GM19240 (cell line): ENCODE data around the gene OPRD1.

Source experiments
- DNase-seq: peaks from one replicate; pipeline ENCODE4 v3.0.0; 2011; ENCODE audit warnings: low spot score; ENCODE audit not compliant: insufficient read length

The OPRD1 gene

DNA sequence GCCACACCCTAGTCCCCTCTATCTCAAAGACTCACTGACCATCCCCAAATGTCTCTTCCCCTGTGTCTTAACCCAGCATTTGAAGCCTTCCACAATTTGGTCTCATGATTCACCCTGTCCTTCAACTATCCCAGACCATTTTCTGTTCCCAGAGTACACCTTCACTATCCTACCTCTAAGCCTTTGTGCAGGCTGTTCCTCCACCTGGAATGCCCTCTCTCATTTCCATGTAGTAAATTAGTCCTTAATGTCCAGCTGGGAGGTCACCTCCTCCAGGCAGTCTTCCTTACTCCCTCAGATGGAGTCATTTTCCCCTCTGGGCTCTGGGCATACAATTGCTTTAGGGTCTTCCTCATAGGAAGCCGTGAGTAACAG, 71.3 kb downstream of the OPRD1 start:
- DNase-seq: no peak

DNA sequence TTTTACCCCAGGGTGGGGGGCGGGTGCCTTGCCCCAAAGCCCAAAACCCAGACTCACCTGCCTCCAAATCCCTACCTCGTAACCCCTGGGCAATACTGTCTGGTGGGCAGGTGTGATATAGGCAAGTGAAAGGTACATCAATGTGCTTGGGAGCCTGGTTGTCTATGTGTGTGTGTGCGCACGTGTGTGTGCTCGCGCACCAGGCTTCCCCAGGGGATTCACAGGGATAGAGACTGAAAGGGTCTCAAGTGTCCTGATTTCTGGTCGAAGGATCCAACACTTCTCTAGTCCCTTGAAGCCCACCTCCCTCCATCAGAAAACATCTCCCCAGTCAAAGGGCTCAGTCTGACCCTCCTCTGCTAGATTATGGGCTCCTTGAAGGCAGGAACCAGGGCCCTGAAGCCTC, 73.5 kb downstream of the OPRD1 start:
- DNase-seq: no peak

DNA sequence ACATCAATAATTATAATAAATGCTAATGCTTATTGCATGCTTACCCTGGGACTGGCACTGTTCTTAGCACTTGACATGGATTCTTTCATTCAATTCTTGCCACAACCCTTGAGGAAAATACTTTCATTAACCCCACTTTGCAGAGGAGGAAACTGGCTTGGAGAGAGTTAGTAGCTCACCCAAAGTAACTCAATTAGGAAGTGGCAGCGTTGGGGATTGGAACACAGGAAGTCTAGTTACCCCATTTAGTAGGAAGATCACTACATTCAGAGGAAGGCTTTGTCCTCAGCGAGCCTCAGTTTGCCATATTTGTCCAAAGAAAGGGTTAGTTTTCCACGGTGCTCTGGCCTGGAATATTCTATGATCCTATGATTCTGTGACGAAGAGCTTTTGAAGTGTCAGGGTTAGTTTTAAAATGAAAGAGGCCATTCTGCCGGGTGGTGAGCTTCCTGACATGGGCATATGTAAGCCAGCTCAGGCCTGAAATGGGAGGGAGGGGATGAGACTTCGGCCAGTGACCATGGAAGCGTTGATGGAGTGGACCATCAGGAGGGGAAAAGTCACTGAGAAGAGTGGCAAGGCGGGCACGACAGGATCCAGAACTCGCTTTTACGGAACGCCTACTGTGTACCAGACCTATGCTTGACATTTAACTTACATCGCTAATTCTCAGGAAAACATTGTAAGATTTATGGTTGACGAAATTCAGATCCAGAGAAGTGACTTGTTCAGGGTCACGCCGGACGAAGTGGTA, 74.2 kb downstream of the OPRD1 start:
- DNase-seq: no peak

DNA sequence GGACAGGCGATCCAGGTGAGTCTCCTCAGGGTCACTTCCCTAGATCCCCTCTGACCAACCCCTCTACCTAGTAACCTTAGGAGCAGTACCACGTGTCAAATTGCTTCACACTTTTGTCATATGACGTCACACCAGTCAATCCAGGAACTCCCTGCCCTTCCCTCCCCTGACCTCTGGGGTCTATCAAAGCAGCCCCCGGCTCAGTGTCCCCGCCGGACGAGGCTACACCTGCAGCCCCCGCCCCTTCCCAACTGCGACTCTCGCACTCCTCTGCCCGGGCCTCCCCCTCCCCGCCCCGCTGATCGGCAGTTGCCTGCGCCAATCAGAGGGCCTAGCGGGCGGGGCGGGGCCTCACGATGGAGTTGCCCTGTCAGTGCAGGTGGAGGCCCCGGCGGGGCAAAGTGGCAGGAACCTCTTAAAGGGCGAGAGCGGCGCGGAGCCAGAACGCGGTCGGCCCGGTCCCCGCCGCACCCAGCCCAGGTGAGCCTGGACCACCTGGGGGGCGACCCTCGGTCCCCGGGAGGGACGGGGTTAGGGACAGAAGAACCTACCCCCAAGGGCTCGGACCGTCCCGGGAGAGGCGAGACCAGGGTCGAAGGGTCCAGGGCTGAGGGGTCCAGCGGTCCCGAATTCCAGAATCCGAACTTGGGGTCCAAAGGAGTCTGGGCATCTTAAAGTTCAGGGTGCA, 74.9 kb downstream of the OPRD1 start:
- peak; percentile 87 for DNase-seq

DNA sequence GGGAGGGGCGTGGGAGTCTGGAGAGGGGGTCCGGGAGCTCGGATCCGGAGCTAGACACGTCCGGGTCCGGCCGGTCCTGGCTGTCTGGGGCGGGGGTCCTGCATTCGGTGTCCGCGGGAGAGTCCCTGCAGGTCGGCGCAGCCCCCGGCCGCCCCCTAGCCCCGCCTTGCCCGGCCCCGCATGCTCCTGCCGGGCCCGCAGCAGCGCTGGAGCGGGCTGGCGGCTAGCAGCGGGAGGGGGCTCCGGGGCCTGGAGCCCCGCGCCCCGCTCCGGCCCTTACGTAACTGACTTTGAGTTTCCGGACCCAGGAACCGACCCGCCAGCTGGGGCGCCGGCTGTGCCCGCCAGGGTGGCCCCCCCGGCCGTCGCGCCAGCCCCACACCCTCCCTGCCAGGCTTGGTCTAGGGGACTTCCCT, 75.5 kb downstream of the OPRD1 start:
- no peak for DNase-seq

DNA sequence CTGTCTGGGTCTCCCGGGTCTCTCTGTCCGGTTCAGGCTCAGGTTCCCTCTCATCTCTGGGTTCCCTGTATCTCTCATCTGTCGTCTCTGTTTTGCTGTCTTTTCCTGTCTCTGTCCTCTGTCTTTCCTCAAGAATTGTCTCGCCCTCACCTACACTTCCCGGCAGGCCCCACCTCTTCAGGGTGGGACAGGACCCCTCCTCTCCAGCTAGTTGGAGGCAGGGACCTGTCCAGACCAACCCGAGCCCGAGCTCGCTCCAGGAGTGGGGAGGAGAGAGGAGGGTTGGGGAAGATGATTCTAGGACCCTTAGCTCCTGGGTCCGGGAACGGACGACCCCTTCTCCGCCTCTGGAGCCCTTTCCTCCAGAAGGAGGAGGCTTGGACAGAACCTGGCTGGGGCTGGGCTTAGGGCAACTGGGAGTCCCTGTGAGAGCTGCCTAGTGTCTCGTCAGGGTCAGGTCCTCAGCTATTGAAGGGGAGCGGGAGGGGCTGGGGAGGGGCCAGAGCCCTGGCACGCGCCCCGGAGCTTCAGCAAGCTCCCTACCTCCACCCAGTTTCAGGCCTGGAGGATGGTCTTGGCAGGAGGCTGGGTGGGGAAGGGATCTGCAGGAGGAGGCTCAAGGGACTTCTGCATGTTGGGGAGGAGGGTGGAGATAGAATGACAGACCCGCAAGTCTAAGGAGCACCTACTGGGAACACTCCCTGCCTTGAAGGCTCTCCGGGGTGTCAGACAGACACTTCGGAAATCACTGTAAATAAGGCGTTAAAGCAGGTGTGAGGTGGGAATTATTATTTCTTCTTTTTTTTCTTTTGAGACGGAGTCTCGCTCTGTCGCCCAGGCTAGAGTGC, 76.1 kb downstream of the OPRD1 start:
- no peak for DNase-seq

DNA sequence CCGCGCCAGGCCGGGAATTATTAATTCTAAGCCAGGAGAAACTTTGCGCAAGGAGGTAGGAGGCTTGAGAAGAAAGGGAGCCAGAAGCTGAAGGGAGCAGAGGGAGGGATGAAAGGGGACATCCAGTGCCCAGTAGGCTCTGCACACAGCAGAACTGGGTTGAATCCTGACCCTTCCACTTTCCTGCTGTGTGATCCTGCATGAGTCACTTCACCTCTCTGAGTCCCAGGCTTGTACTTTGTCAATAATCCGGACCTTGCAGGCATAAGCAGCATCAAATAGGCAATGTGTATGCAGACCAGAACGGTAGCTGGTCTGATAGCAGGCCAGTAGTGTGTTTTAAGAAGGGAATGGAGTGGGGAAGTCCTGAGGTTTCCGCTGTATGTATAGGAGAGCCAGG, 76.9 kb downstream of the OPRD1 start:
- DNase-seq: no peak

DNA sequence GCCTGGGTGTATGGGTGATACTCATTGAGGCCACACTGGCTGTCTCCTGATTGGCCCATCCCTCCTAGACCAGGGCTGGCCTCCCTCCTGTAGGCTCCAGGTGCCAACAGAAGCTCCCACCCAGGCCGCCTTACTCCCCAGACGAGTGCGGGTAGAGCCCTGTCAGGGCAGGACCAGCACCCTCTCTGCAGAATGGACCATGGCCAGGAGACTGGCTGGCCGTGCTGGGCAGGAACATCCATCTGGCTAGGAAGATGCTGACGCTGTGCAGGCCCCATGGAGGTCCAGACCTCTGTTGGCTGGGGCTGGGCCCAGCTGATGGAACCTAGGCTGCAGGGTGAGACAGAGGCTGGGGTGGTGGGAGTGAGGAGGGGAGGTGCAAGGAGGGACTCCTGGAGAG, 77.4 kb downstream of the OPRD1 start:
- DNase-seq: no peak

DNA sequence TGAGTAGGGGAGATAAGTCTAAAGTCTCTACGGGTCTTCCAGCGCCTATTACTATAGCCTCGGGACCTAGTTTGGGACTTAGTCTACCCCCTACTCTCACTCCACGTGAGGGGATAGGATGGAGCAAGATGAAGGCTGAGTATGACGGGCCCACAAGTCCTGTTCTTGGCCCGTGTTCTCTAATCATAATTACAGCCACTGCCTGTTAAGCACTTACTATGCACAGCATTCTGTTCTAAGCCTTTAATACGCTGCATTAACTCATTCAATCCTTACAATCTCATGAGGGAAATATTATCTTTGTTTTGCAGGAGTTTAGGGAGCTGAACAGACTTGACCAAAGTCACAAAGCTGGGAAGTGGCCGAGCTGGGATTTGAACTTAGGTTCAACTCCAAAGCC, 78.5 kb downstream of the OPRD1 start:
- no peak for DNase-seq

DNA sequence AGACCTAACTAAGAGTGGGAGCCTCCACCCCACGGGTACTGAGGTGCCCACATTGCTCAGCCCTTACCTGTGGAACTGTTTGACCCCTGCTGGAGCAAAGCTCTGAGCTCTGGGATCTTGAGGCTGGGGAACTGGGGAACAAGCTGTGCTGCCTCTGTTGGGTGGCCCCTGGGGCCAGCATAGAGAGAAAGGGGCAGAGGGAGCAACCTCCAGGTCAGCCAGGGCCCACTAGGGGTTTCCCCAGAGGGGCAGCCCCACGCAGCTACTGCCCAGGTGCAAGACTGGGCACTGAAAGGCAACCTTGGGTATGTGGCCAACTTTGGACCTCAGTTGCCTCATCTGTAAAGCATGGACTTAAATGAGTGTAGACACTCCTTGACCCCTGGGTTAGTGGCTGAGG, 78.9 kb downstream of the OPRD1 start:
- no peak for DNase-seq

DNA sequence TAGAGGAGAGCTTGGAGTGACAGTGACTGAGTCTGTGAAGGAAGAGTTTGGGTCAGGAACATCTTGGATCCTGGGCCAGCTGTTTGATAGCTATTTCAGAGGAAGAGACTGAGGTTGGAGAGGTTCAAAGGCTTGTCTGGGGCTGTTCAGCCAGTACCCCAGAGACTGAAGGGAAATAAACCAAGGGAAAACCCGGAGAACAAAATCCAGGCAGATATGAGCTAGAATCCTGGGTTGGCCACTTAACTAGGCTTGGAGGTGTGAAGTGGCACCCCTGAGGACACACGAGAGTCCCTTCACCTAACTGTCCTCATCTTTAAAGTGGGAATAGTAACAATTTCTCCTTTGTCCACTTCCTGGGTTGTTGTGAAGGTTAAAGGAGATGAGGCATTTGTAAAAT, 79.3 kb downstream of the OPRD1 start:
- DNase-seq: no peak

DNA sequence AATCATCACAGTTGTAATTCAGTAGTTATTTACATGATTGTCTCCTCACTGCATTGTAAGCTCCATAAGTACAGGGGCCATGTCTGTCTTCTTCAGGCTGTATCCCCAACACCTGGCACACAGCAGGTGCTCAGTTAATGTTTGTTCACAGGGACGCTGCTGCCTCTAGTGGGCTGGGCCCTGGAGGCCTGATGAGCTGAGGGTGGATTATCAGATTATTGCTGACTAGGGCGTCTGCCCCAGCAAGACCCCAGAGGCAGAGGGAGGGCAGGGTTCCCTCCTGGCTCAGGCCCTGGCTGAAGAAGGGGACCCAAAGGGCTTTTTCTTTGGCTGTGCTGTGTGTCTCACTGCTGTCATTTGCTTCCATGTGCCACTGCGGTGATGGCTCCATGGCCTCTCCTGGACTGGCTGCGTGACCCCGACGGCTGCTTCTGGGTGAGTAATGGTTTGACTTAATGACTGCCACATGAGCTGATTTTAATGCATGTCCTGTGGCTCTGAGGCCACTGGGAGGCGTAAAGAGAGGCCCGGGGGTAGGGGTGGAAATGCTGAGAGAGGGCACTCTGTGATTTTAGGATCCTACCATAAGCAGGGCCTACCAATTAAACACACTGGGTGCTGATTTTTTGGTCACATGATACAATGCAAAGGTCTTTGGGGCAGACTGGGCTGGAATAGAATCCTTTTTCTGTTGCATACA, 81.6 kb downstream of the OPRD1 start:
- no peak for DNase-seq

DNA sequence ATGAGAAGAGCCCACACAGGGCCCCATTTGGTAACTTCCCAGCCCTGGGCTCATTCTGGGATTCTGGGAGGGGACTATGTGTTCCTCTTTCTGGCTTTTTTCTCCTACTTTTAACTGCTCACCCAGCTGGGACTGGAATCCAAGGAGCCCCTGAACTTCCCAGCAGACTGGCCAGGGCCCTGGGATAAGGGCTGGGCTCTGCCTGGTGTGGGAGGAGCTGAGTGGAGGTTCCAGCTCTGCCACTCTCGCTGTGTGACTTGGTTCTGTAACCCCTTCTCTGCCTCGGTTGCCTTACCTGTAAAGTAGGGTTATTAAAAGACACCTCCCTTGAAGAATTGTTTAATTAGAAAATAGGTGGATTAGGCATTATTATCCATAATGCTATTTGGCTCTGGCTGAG, 82.8 kb downstream of the OPRD1 start:
- DNase-seq: no peak

DNA sequence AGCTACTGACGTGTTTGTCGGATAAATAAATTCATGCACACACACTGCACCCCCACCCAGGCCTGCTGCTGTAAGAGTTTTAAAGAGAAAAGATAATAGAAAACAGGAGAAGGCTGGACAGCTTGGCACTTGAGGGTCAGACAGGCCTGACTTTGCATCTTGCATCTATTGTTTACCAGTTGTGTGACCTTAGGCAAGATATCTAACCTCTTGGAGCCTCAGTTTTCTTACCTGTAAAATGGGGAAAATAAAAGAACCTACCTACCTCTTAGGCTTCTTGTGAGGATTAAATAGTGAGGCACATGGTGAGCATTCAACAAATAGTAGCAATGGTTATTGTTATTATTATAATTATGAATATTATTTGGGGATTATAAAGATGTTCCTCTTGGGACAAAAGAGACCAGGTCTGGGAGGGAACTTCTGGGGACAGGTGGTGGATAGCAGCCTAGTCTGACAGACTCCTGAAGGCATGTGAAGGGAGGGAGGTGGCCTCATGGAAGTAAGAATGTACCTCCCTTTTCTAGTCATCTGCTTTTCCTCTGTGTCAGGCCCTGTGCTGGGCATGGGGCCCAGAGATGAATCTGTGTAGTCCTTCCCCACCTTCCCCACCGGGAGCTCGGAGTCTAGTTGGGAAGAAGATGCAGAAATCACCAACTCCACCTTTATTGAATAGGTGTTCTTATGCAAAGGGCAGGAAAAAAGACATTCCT, 84.1 kb downstream of the OPRD1 start:
- DNase-seq: no peak

DNA sequence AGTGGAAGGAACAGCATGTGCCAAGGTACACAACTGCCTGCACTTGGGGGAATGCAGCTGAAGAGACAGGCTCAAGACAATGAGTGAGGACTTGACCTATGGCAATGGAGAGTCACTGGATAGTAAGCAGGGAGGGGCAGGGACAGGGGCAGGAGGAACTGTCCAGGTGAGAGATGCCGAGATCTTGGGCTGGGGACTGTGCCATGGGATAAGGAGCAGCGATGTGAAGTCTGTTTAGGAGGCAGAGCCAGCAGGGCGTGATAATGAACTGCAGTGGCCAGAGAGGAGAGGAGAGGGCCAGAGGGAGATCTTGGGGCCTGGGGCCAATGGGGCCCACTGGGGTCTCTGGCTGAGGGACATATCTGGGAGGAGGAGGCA, 84.6 kb downstream of the OPRD1 start:
- DNase-seq: no peak

DNA sequence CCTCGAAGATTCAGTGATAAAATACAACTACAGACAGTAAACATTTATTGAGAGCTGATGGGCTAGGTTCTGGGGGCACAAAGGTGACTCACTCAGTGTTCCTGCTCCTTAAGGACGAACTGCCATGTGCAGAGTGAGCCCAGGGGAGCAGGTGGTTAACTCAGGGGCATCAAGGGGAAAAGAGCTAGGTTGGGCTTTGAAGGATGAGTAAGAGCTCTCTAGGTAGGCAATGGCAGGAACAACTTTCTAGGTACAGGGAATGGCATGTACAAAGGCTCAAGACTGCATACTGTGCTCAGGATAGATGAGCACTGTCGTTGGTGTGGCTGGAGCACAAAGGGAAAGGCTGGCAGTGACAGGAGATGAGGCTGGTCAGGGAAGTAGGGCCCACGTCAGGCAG, 85.8 kb downstream of the OPRD1 start:
- no peak for DNase-seq

DNA sequence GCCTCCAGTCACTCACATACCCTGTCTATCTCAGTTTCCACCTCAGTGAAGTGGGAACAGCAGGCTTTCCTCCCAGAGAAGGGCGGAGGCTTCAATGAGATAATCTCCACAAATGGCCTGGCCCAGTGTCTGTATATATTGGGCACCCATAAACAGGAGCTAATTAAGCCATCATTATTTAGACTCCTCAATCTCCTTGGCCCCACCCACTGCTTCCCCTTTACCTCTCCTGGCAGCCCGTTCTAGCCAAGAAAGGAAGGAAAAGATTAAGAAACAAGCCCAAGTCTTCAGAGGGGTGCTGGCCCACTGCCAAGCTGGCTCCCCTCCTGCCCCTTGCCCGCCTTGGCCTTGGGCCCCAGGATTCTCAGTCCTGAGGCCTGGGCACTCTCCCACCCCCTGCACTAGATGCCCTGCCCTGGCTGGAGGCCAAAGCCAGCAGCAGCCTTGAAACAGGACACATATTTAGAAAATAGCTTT, 86.5 kb downstream of the OPRD1 start:
- no peak for DNase-seq

DNA sequence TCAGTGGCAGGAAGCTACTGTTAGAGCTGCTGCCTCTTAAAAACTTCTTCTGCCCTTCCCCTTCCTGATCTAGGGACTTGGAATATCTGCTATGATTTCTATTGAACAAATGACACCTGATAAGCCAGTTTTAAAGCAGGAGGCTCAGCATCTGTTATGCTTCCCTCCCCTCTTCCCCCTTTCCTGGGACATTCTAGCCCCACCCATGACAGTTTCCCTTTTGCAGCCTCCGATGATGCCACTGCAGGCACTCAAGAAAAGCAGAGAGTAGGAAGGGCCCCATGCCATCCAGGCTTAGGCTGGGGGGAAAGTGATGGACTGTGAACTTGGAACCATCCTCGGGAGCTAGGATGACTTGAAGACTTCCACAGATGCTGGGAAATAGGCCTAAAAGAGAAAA, 87.3 kb downstream of the OPRD1 start:
- no peak for DNase-seq

DNA sequence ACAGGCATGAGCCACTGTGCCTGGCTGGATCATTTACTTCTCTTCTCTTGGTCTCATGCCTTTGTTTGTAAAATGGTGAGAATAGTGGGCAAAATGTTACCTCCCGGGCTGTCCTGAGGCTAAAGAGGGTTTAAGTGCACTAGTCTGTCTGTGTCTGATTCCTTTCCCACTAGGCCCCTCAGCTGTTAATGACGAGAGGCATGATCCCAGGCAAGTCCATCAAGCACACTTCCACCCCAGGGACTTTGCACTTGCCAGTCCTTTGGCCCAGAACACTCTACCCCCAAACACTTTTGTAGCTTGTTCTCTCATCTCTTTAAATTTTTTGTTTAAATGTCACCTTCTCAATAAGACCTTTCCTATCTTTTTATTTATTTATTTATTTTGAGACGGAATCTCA, 88.6 kb downstream of the OPRD1 start:
- DNase-seq: no peak

DNA sequence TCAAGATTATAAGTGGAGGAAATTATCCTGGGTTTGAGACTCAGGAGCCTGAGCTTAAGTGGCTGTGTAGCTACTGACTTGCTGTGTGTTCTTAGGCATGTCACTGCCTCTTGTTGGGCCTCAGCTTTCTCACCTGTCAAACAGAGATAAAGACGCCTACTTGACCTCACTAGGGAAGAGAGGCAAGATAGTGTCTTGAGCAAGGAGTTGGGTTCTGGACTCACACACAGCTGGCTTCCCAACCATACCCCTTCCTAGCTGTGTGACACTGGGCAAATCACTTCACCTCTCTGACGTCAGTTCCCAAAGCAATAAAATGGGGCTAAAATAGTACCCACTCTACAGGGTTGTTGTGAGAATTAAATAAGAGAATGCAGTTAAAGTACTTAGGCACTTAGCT, 90.8 kb downstream of the OPRD1 start:
- DNase-seq: no peak
